GM18526 (cell line): Measurements from ENCODE around the gene MOXD1.

Experiments
- POLR2A ChIP-seq: IDR thresholded peaks from 3 replicates; pipeline ENCODE4 v1.6.1; 2011; ENCODE audit not compliant: insufficient read length; ENCODE audit errors: extremely low read depth

The MOXD1 gene

DNA sequence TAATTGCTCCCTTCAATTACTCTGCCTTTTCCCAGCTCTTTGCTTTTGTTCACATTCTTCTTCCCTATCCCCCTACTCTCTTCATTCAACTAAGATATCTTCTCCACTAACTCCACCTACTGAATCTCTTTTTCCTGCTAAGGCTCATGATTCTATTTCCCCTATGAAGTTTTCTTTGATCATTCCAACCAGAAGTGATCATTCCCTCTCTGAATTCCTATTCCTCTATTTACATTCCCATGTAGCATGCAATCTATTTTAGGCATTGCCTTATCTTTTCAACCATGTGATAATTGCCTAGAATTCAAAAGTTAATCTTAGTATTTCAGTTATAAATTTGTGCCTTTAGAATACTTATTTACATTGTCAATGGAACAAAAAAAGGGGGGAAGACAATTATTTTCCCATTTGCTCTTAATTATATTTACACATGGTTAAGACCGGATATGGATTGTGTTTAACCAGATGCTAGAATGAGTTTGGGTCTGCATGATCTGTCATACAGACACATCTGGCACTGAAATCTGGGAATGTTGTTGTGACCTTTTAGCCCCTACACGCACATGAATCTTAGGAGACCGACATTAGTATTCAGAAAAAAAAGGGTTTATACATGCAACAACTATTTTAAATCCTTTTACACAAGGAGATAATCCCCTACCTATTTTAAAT lies 20.8 kb downstream of the MOXD1 start:
- TF ChIP-seq POLR2A = no peak

DNA sequence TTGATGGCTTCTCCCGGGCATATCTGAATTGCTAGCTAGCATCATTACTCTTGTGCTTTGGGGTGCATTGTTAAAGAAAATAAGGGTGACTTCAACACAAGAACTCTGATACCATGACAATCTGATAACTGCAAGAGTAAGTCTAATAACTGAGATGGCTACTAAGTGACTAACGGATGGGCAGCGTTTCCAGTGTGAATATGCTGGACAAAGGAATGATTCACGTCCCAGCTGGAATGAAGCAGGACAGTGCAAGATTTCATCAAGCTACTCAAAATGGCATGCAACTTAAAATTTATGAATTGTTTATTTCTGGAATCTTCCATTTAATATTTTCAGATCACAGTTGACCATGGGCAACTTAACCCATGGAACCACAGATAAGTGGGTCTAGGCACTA lies 31.7 kb downstream of the MOXD1 start:
- TF ChIP-seq POLR2A = no peak

DNA sequence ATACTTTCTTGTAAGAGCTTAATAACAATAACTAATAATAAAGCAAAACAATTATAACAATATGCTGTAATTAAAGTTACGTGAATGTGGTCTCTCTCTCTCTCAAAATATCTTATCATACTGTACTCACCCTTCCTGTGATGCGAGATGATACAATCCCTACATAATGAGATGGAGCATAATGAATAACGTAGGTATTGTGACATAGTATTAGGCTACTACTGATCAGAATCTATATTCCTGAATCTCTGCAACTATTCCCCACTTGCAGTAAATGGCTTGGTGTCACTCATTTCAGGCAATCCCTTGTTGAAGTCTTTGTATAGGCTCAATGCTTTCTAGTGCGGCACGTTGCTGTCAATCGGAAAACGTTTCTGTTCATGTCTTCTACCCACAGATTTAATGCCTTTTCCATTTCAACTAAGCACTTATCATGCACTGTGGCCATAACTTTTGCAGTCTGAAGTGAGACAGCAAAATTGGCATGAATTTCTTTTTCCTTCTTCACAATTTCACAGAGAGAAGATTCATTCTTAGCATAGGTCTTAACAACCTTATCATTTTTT lies 32.3 kb downstream of the MOXD1 start:
- TF ChIP-seq POLR2A = no peak

DNA sequence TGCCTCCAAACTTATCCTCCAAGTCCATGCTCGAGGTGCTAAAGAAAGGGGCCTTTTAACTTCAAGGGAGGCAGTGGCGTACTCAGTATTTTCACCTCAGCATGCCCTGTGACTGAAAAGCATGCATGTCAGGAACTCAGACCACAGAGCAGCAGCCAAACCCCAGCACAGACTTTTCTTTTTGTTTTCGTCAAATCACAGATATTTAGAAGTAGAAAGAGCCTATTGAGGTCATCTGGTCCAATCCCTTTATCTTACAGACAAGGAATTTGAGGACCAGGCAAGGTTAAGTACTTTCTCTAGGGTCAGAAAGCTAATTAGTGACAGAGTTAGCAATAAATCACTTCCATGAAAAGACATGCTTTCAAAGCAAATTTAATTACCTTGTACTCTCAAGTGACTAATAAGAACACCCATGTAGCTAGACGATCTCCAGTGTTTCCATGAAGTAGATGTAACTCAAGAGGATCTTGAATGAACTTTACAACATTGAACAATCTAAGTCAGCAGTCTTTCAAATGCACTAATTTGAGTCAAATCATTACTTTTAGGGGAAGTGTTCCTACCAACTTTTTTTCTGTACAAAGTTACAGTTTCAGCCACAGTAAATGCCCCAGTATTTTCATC lies 35.9 kb downstream of the MOXD1 start:
- TF ChIP-seq POLR2A = no peak

DNA sequence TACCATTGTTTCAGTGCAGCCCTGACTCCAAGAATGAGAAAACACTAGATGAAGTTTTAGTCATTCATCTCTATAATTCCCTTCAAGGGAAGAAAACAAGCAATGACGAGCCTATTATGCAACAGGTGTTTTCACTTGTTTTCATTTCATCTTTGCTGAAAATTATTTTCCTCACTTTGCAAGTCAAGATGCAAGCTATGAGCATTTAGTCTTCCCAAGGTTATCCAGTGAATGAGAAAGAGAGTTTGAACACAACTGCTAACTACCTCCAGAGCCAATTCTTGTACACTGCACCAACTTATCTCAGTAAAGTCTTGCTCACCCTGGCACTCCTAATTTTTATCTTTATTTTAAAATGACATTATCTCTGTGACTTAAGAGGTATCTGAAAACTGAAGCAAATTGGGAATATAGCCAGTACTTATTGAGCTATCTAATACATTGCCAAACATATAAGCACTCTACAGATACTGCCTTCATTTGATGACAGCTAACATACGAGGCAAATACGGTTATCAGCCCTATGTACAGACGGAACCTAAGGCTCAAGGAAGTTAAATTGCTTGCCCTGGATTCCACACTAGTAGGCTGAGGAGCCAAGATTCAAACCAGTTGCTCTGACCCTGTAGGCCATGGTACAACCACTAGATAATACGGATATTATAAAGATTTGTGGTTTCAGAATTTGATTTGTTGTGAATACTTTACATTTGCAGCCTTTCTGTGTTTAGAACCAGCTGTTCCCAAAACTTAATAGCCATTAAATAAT lies 36.8 kb downstream of the MOXD1 start:
- TF ChIP-seq POLR2A = no peak

DNA sequence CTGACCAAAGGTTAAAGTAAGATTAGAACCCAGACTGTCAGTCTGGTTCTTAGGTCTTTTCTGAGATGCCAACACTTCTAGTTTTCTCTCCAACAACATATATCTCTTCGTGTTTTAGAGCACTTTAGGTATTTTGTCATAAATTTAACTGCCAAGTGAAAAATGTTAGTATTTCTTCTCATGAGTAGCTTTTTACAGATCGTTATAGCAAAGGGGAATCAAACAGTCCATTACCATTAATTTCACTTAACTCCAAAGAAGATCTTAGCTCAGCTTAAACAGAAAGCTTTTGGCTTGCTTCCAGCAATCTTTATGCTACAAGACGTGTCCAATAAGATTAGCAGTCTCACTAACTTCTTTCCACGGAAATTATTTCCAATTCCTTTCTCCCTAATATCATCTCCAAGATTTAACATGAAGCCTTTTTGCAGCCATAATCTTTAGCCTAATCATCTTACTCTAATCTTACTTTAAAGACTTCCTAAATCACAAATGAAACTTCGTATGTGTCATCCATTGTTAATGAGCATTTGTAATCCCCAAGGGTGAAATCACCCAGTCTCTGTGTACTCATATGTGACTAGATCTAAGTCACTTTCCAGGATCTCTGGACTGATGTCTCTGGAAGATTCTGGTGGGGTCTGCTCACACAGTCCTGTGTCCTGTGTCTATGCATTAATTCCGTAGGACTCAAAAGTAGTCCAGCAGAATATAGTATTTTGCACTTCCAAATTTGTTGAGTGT lies 38.7 kb downstream of the MOXD1 start:
- no peak for TF ChIP-seq POLR2A

DNA sequence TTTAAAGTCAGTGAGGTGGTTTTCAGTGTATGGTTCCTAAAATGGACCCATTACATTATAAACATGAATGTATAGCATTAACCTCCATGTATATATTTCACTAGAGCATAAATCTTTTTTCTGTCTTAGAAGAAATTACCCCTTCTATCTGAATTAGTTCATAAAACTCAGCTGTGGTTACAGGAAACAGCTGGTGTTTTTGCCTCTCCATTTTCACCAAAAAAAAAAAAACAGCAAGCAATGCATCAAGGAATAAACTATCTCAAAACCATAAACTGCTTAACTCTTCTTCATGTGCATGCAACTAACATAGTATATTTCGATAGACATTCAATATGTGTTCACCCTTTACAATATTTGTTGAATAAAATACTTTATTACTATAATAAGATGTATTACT lies 40.2 kb downstream of the MOXD1 start:
- TF ChIP-seq POLR2A = no peak

DNA sequence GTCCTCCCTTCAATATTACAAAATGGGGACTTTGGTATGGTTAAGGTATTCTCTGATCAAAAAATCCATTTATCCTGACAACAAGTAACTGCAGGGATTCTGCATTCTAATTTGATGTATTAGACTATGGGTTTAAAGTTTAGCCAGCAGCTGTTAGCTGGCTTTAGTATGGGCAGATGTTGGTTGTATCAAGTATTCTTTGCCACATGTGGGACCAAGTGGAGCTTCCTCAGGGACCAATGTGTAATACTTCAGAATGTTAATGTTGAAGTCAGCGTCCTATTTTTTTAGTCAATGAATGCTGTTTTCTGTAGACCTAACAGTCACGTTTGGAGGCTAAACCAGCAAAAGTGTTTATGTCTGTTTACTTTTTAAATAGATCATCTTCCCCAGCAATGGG lies 41.4 kb downstream of the MOXD1 start:
- TF ChIP-seq POLR2A = no peak

DNA sequence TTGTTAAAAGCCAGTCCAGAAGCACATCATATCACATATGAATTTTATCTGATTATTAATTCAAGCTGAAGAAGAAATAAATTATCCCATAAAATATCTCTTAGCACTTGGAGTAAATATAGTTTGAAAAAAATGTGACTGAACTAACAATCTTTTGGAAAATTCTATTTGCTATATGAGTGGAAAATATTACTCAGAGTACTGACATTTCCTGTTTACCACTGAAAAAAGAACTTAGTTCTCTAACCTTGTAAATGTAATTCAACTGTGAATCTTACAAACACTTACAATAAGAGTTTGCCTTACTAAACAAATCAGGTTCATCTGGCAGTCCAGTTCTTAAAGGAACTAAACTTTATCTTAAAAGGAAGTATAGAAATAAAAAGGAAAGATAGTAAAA lies 44.2 kb downstream of the MOXD1 start:
- no peak for TF ChIP-seq POLR2A

DNA sequence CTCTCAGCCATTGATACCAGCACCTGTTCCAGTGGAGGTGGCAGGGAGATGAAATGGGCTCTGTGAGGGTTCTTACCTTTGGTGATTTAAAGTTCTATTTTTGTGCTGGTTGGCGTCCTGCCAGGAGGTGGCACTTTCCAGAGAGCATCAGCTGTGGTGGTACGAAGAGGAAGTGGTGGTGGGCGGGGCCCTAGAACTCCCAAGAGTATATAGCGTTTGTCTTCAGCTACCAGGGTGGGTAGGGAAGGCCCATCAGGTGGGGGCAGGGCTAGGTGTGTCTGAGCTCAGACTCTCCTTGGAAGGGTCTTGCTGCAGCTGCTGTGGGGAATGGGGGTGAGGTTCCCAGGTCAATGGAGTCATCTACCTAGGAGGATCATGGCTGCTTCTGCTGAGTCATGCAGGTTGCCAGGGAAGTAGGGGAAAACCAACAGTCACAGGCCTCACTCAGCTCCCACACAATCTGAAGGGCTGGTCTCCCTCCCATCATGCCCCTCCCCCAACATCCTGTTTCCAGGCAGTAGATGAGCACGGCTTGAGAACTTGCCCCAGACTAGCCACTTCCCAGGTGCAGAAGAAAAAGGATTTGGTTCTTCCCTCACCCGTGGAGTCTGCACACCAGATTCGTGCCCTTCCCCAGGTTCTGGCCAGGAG lies 46.6 kb downstream of the MOXD1 start:
- TF ChIP-seq POLR2A = no peak

DNA sequence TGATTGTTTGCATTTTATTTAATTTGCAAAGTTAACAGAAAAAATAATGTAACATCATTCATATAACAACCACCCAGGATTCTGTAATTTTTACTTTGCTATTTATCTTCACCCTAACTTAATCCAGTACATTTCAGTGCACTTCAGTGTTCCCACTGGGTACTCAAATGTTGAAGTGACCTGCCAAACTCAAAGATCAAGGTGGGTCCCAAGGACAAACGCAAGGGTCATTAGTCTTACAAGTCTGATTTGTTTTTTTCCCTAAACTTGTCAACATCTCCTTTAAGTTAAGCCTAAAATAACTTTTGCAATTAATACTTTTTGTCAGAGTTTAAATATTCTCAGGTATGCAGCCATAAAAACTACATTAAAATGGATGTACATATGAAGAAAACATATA lies 53.0 kb downstream of the MOXD1 start:
- no peak for TF ChIP-seq POLR2A

DNA sequence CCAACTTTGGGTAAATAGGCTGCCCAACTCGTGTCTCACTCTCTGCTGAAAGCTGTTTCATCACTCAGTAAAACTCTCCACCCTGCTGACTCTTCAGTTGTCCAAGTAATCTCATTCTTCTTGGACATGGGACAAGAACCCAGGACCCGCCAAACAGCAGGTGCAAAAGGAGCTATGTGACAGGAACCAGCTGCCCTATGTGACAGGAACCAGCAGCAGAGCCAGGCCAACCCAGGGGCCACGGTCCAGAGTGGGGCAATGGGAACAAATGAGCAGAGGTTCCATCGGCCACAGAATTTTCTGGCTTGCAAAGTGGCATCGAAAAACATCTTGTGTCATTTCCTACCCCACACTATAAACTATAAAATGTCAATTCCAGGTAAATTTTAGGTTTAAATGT lies 56.5 kb downstream of the MOXD1 start:
- TF ChIP-seq POLR2A = no peak

DNA sequence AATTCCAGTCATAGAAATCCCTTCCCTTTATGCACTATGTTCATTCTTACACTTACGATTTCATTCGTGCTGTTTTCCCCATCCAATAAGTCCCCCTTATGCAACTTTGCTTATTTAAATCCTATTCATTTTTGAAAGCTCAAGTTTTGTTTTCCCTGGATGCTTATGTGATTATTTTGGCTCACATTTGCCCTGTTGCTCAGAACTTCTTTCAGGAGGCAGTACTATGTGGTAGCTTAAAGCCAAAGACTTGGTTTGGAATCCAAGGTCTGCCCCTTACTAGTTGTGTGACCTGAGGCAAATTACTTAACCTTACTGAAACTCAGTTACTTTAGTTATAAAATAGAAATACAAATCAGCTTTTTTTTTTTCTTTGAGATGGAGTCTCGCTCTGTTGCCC lies 59.6 kb downstream of the MOXD1 start:
- no peak for TF ChIP-seq POLR2A

DNA sequence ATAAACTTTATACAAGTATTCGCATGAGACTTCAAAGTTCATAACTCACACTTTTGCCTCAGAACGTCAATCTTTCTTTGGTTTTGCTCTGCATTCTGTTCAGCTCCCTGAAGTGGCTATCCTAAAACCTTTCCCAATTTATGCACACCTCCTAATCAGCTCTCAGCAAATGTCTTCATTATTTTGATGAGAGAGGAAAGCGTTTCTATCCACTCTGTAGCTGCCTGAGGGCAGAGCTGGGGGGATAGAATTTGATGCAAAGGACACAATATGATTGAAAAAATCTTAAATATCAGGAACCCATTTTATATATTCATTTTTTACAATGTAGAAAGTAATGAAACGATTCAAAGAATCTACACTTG lies 66.8 kb downstream of the MOXD1 start:
- TF ChIP-seq POLR2A = no peak
